SH-SY5Y (cell line): ENCODE results near the gene ADAM10.

ENCODE experiments used
- GATA2 ChIP-seq: IDR thresholded peaks from 2 replicates; pipeline ENCODE4 v1.6.1; 2011; ENCODE audit warnings: mild to moderate bottlenecking, low read depth, low read length
- GATA3 ChIP-seq: IDR thresholded peaks from 2 replicates; pipeline ENCODE4 v1.6.1; 2011; ENCODE audit warnings: low read depth, mild to moderate bottlenecking, low read length, moderate library complexity

DNA sequence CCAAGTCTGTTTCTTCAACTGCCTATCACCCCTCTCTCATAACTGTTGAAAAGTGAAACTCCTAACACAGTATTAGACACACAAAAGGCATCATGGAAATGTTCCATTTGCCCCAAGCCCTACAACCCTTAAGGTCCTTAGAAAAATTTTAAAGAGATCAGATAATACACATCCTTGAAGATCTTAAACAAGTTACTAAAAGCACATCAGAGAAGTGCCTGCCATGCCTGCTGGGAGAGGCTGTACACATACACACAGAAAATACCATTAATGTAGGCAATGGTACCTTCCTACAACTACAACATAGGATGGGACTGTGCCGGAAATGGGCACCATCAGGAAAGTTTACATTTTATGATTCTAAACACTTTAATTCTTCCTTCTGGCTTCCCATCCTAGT lies 3.3 kb downstream of the ADAM10 start:
- no peak for TF ChIP-seq GATA3
- TF ChIP-seq GATA2 = no peak
